Ascending aorta (tissue), 2 donors: ENCODE measurements around the gene PREX1. TPM values are rescaled to one million over a fixed set of nuclear protein-coding genes. Genes with fewer than 3 reads are reported as not detected.

Experiments
- DNase-seq, 2 donors: peaks; one replicate each; pipeline ENCODE4 v3.0.0-alpha.2; 2019; ENCODE audit warnings: low spot score in 2 of 2
- H3K27ac ChIP-seq, 2 donors: fragments of 200-600 bp; sonication (generic); one replicate each; pipeline ENCODE4 v1.5.1; 2016 to 2017; ENCODE audit warnings: mild to moderate bottlenecking in 1 of 2
- H3K27me3 ChIP-seq: fragments of 200-600 bp; sonication (generic); one replicate; pipeline ENCODE4 v1.5.1; 2017
- H3K36me3 ChIP-seq, 2 donors: fragments of 200-600 bp; sonication (generic); one replicate each; pipeline ENCODE4 v1.5.1; 2016
- H3K4me1 ChIP-seq, 2 donors: fragments of 200-600 bp; sonication (generic); one replicate each; pipeline ENCODE4 v1.5.1; 2016 to 2017; ENCODE audit warnings: mild to moderate bottlenecking in 1 of 2
- H3K4me3 ChIP-seq, 2 donors: fragments of 200-600 bp; sonication (generic); one replicate each; pipeline ENCODE4 v1.5.1; 2016 to 2017; ENCODE audit warnings: mild to moderate bottlenecking in 1 of 2
- H3K9me3 ChIP-seq, 2 donors: fragments of 200-600 bp; sonication (generic); one replicate each; pipeline ENCODE4 v1.5.1; 2016
- CTCF ChIP-seq, 3 experiments: fragments of 200-600 bp in 2 of 3; fragments of 450-650 bp in 1 of 3; sonication (generic) in 2 of 3; IDR thresholded peaks; one replicate each; pipeline ENCODE4 v1.5.1; 2016 to 2019; ENCODE audit warnings: antibody characterized with exemption in 3 of 3, mild to moderate bottlenecking in 1 of 3, moderate library complexity in 1 of 3
- intact Hi-C: fragments of 100-400 bp; cut with DNase I; formaldehyde crosslinking; loops from one replicate; pipeline ENCODE4 v1.15.1; 2023
- total RNA-seq: library from RNA; depleted of rRNA; stranded (reverse); fragments of >200 nt; gene quantifications from one replicate; pipeline ENCODE4 v1.1.0, GENCODE V29; 2016

Gene PREX1
- total RNA-seq, 1 donor from 2014 or later = 75.4 TPM

GRCh38 chr20:48652961-48653705 lies 174.7 kb downstream of the PREX1 start:
- peaks cover 84 to 90% of the 10 kb centered on the region in 2 donors for H3K36me3 ChIP-seq
- no peak overlapping the region for H3K4me3 ChIP-seq
- no peak overlapping the region for H3K27ac ChIP-seq
- H3K4me1 ChIP-seq = peaks cover 0 to 3% of the 10 kb centered on the region in 2 donors
- DNase-seq = no peak
- no peak for TF ChIP-seq CTCF (IDR thresholded peaks at IDR 0.05)
- H3K27me3 ChIP-seq = no peaks in the 10 kb centered on the region
- intact Hi-C loops = no loop called here
- H3K9me3 ChIP-seq = no peaks in the 10 kb centered on the region

GRCh38 chr20:48651960-48652359 lies 175.8 kb downstream of the PREX1 start:
- no peak for DNase-seq
- H3K4me3 ChIP-seq = no peak overlapping the region
- intact Hi-C loops = no loop called here
- no peak for TF ChIP-seq CTCF (IDR thresholded peaks at IDR 0.05)
- H3K9me3 ChIP-seq = no peaks in the 10 kb centered on the region
- no peak overlapping the region for H3K27ac ChIP-seq
- no peaks in the 10 kb centered on the region for H3K4me1 ChIP-seq
- H3K36me3 ChIP-seq = peaks cover 79 to 95% of the 10 kb centered on the region in 2 donors
- H3K27me3 ChIP-seq = no peaks in the 10 kb centered on the region

GRCh38 chr20:48651271-48651670 lies 176.5 kb downstream of the PREX1 start:
- Histone ChIP-seq H3K9me3 (no peaks in the 10 kb centered on the region), H3K27me3 (no peaks in the 10 kb centered on the region), H3K4me3 (no peak overlapping the region), H3K4me1 (no peaks in the 10 kb centered on the region), H3K36me3 (peaks cover 77 to 93% of the 10 kb centered on the region in 2 donors), H3K27ac (no peak overlapping the region)
- DNase-seq = no peak
- no peak for TF ChIP-seq CTCF (IDR thresholded peaks at IDR 0.05)
- intact Hi-C loops = no loop called here

- no peaks in the 10 kb centered on the region for H3K9me3 ChIP-seq
- no peak for TF ChIP-seq CTCF (IDR thresholded peaks at IDR 0.05)
- no peak overlapping the region for H3K4me3 ChIP-seq
- no peak for DNase-seq
- intact Hi-C loops = no loop called here
- peaks cover 81 to 95% of the 10 kb centered on the region in 2 donors for H3K36me3 ChIP-seq
- no peaks in the 10 kb centered on the region for H3K4me1 ChIP-seq
- no peak overlapping the region for H3K27ac ChIP-seq
- no peaks in the 10 kb centered on the region for H3K27me3 ChIP-seq
These were observed 177.9 kb downstream of the PREX1 start for GRCh38 chr20:48649868-48650267.

- Histone ChIP-seq H3K4me1 (no peaks in the 10 kb centered on the region), H3K27me3 (no peaks in the 10 kb centered on the region), H3K36me3 (peaks cover 85 to 95% of the 10 kb centered on the region in 2 donors), H3K27ac (no peak overlapping the region), H3K4me3 (no peak overlapping the region), H3K9me3 (no peaks in the 10 kb centered on the region)
- no peak for DNase-seq
- no peak for TF ChIP-seq CTCF (IDR thresholded peaks at IDR 0.05)
- intact Hi-C loops = no loop called here
These were observed 178.6 kb downstream of the PREX1 start for GRCh38 chr20:48649104-48649626.
